B cell (primary cell): ENCODE results near the gene ELAVL4. TPM values are rescaled to one million over a fixed set of nuclear protein-coding genes. Genes with fewer than 3 reads are reported as not detected.

Source experiments
- ATAC-seq: fragments of 200-7000 bp; cut with Tn5 transposase; one replicate; pipeline ENCODE4 v1.10.0; 2021; ENCODE audit warnings: low read depth, mild to moderate bottlenecking, moderate number of reproducible peaks, moderate library complexity
- CTCF ChIA-PET: fragments of 350-600 bp; sonication (Branson Sonifier 250); formaldehyde crosslinking; loops from one replicate; lab custom pipeline; 2021; ENCODE audit warnings: antibody characterized with exemption, inconsistent platforms; lab: Charles Lee
- POLR2A ChIA-PET: fragments of 350-600 bp; sonication (Branson Sonifier 250); formaldehyde crosslinking; loops from one replicate; lab custom pipeline; 2021; ENCODE audit warnings: antibody characterized with exemption; lab: Charles Lee
- DNase-seq: peaks from one replicate; pipeline ENCODE4 v3.0.0; 2013
- H2AFZ ChIP-seq: 2 replicates; pipeline ENCODE4 v1.6.1; 2012; ENCODE audit warnings: mild to moderate bottlenecking, low read depth, low read length; ENCODE audit not compliant: insufficient read depth, poor library complexity, severe bottlenecking
- H3K27ac ChIP-seq, 2 donors: 1 replicate in 1 of 2; 2 replicates in 1 of 2; pipeline ENCODE4 v1.5.1; 2012 to 2013; ENCODE audit warnings: low read length in 2 of 2, mild to moderate bottlenecking in 2 of 2, moderate library complexity in 1 of 2
- H3K27me3 ChIP-seq, 4 experiments: fragments of 200-600 bp in 1 of 4; sonication (generic) in 1 of 4; replicated peaks in 1 of 4; 1 replicate in 2 of 4; 2 replicates in 2 of 4; pipeline versions ENCODE4 v1.6.1 to v1.7.0; 2013 to 2016; ENCODE audit warnings: low read length in 3 of 4, mild to moderate bottlenecking in 2 of 4, mixed read lengths in 1 of 4, moderate library complexity in 1 of 4; ENCODE audit not compliant: insufficient read depth in 4 of 4, control insufficient read depth in 3 of 4; ENCODE audit errors: control extremely low read depth in 1 of 4
- H3K36me3 ChIP-seq, 2 experiments: replicated peaks in 1 of 2; 1 replicate in 1 of 2; 2 replicates in 1 of 2; pipeline versions ENCODE4 v1.6.1 to v1.7.1; 2013; ENCODE audit warnings: low read length in 1 of 2; ENCODE audit not compliant: insufficient read depth in 2 of 2, control insufficient read depth in 1 of 2; ENCODE audit errors: control extremely low read depth in 1 of 2, extremely low read depth in 1 of 2
- H3K4me1 ChIP-seq, 2 donors: fragments of 200-600 bp in 1 of 2; sonication (generic) in 1 of 2; 1 replicate in 1 of 2; 2 replicates in 1 of 2; pipeline versions ENCODE4 v1.5.1 to v1.6.1; 2013 to 2017; ENCODE audit warnings: low read length in 2 of 2; ENCODE audit not compliant: control insufficient read depth in 2 of 2, insufficient read depth in 2 of 2
- H3K4me2 ChIP-seq: replicated peaks from 2 replicates; pipeline ENCODE3; 2012; ENCODE audit warnings: mild to moderate bottlenecking, low read depth, low read length; ENCODE audit not compliant: poor library complexity, severe bottlenecking
- H3K4me3 ChIP-seq, 5 experiments: fragments of 200-600 bp in 1 of 5; sonication (generic) in 1 of 5; 1 replicate in 3 of 5; 2 replicates in 2 of 5; pipeline versions ENCODE4 v1.5.1 to v1.7.0; 2011 to 2016; ENCODE audit warnings: low read length in 4 of 5, mild to moderate bottlenecking in 4 of 5, low read depth in 2 of 5, control low read depth in 1 of 5, moderate library complexity in 1 of 5; ENCODE audit not compliant: insufficient read depth in 1 of 5; ENCODE audit errors: control extremely low read depth in 1 of 5, extremely low read depth in 1 of 5
- H3K79me2 ChIP-seq: fragments of 200-600 bp; sonication (generic); one replicate; pipeline ENCODE4 v1.6.0; 2016; ENCODE audit warnings: low read length; ENCODE audit not compliant: control insufficient read depth, insufficient read depth
- H3K9ac ChIP-seq: fragments of 200-600 bp; sonication (generic); 2 replicates; pipeline ENCODE4 v1.6.1; 2017; ENCODE audit warnings: mild to moderate bottlenecking, low read length, moderate library complexity
- H3K9me3 ChIP-seq, 3 donors: one replicate each; pipeline versions ENCODE4 v1.6.1 to v1.7.1; 2013; ENCODE audit warnings: low read length in 2 of 3; ENCODE audit not compliant: control insufficient read depth in 2 of 3, insufficient read depth in 1 of 3; ENCODE audit errors: control extremely low read depth in 1 of 3
- H4K20me1 ChIP-seq: 2 replicates; pipeline ENCODE4 v1.6.0; 2012; ENCODE audit warnings: mild to moderate bottlenecking, low read length; ENCODE audit not compliant: insufficient read depth, control insufficient read depth, poor library complexity, severe bottlenecking
- H3K27ac Mint-ChIP-seq: one replicate; pipeline ENCODE4 v1.8.0; 2021; ENCODE audit warnings: mixed read lengths
- H3K27me3 Mint-ChIP-seq: one replicate; pipeline ENCODE4 v1.8.0; 2021; ENCODE audit warnings: mixed read lengths
- H3K4me1 Mint-ChIP-seq: one replicate; pipeline ENCODE4 v1.8.0; 2021; ENCODE audit warnings: mixed read lengths
- H3K4me3 Mint-ChIP-seq: one replicate; pipeline ENCODE4 v1.8.0; 2021; ENCODE audit warnings: mixed read lengths
- H3K9me3 Mint-ChIP-seq: one replicate; pipeline ENCODE4 v1.8.0; 2022; ENCODE audit warnings: mixed read lengths; ENCODE audit not compliant: insufficient read depth
- CTCF ChIP-seq: fragments of 200-600 bp; IDR thresholded peaks from one replicate; pipeline ENCODE4 v1.8.0; 2022; ENCODE audit warnings: antibody characterized with exemption, mild to moderate bottlenecking
- EZH2 ChIP-seq: IDR thresholded peaks from 2 replicates; pipeline ENCODE4 v1.6.1; 2012; ENCODE audit warnings: borderline replicate concordance, low read depth, mild to moderate bottlenecking, moderate library complexity, low read length; ENCODE audit not compliant: insufficient read depth, poor library complexity, severe bottlenecking
- WGBS: methylation state at CpG from one replicate; pipeline ENCODE4 v1.1.5; 2013; ENCODE audit warnings: missing lambda C conversion rate; ENCODE audit not compliant: insufficient coverage; 5-methylcytosine and 5-hydroxymethylcytosine counted together
- intact Hi-C: fragments of 100-400 bp; cut with micrococcal nuclease; formaldehyde crosslinking; loops from one replicate; pipeline ENCODE4 v1.10.0; 2022
- polyA plus RNA-seq: library from polyadenylated mRNA; depleted of rRNA; stranded (reverse); fragments of >200 nt; gene quantifications from 2 replicates; pipeline ENCODE4 v1.2.3, GENCODE V29; 2012
- total RNA-seq, 2 donors: library from RNA; stranded (reverse); fragments of 120-200 nt in 1 of 2; gene quantifications; 1 replicate in 1 of 2; 2 replicates in 1 of 2; pipeline versions ENCODE4 v1.2.3 to v1.2.4, GENCODE V29; 2013 to 2022

ELAVL4 gene
- total and polyA plus RNA-seq, 2 donors (not counting 1 experiment from before 2014, with no cell fraction given) = not detected

- no peaks in the 10 kb centered on the region for H3K79me2 ChIP-seq
- DNase-seq (no peak), ATAC-seq (no peak)
- peaks cover 0 to 3% (median 0%) of the 10 kb centered on the region in 4 experiments for H3K27me3 ChIP-seq
- H3K27me3 Mint-ChIP-seq = peaks cover 6% of the 10 kb centered on the region
- no peak overlapping the region for H3K9ac ChIP-seq
- H3K4me2 ChIP-seq = no peak overlapping the region
- ChIA-PET CTCF (no interaction called here), POLR2A (no interaction called here)
- H3K27ac Mint-ChIP-seq = no peak overlapping the region
- H4K20me1 ChIP-seq = no peaks in the 10 kb centered on the region
- no peak overlapping the region for H3K4me3 ChIP-seq
- H2AFZ ChIP-seq = no peak overlapping the region
- no peak overlapping the region for H3K27ac ChIP-seq
- no peak overlapping the region for H3K4me3 Mint-ChIP-seq
- H3K9me3 Mint-ChIP-seq = no peaks in the 10 kb centered on the region
- intact Hi-C loops = no loop called here
- H3K36me3 ChIP-seq = no peaks in the 10 kb centered on the region
- no peaks in the 10 kb centered on the region for H3K4me1 Mint-ChIP-seq
- H3K4me1 ChIP-seq = no peaks in the 10 kb centered on the region
- TF ChIP-seq EZH2 = no peak
- TF ChIP-seq CTCF = no peak
- WGBS = no CpG with 5 or more reads among the region's 1 CpG
- H3K9me3 ChIP-seq = no peaks in the 10 kb centered on the region
Measured at GRCh38 chr1:50172299-50172698, 63.6 kb downstream of the ELAVL4 start.

DNA sequence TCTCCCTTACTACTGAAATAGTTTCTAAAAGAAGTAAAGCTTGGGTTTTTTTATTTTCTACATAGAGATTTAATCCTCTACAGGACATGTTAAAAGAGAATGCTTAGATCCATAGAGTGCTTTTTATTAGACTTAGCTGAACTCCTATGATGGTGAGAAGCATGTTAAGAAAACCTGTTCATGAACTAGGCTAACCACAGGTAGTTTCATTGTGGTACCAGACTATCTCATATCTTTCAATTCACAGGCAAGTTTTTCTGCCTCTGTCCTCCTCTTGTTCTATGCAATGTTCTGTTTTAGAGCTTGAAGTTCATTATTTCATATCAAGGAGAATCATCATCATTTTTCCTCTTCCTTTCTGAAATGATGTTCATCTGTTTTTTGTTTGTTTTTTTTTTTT lies 65.4 kb downstream of the ELAVL4 start:
- DNase-seq (no peak), ATAC-seq (no peak)
- Mint-ChIP-seq H3K4me3 (no peak overlapping the region), H3K27ac (no peak overlapping the region), H3K4me1 (no peaks in the 10 kb centered on the region), H3K27me3 (peaks cover 9% of the 10 kb centered on the region), H3K9me3 (no peaks in the 10 kb centered on the region)
- Histone ChIP-seq H3K4me2 (no peak overlapping the region), H3K9me3 (no peaks in the 10 kb centered on the region), H3K27ac (no peak overlapping the region), H3K9ac (no peak overlapping the region), H2AFZ (no peak overlapping the region), H3K79me2 (no peaks in the 10 kb centered on the region), H4K20me1 (no peaks in the 10 kb centered on the region), H3K36me3 (no peaks in the 10 kb centered on the region), H3K4me3 (no peak overlapping the region), H3K4me1 (no peaks in the 10 kb centered on the region), H3K27me3 (peaks cover 0 to 3% (median 0%) of the 10 kb centered on the region in 4 experiments)
- intact Hi-C loops = no loop called here
- POLR2A ChIA-PET = no interaction called here
- CTCF ChIA-PET = no interaction called here
- TF ChIP-seq CTCF (no peak), EZH2 (no peak)
